Fibroblast of peridontal ligament (primary cell): ENCODE measurements around the gene SLC39A1.

Experiments used
- DNase-seq: peaks from one replicate; pipeline ENCODE4 v3.0.0-alpha.2; 2010; ENCODE audit errors: extremely low read depth

Gene SLC39A1

GRCh38 chr1:153953859-153954365, 9.4 kb downstream of the SLC39A1 start:
- no peak for DNase-seq

GRCh38 chr1:153951801-153952200, 11.5 kb downstream of the SLC39A1 start:
- DNase-seq: no peak

GRCh38 chr1:153951183-153951582, 12.2 kb downstream of the SLC39A1 start:
- no peak for DNase-seq

- peak; percentile 62 for DNase-seq
These were observed 16.6 kb downstream of the SLC39A1 start, which contains the start of gene DENND4B for GRCh38 chr1:153946622-153947241. Gene DENND4B, minus strand, starts transcription at chr1:153946718. Its CDS starts 2,344 bp downstream, at chr1:153944374.

- peak; percentile 72 for DNase-seq
These were observed 17.3 kb downstream of the SLC39A1 start for GRCh38 chr1:153945795-153946621.

- peak; percentile 47 for DNase-seq
These were observed 18.1 kb downstream of the SLC39A1 start for GRCh38 chr1:153945131-153945794.

- DNase-seq: no peak
These were observed 18.6 kb downstream of the SLC39A1 start for GRCh38 chr1:153944827-153945117.

- DNase-seq: no peak
These were observed 19.1 kb downstream of the SLC39A1 start for GRCh38 chr1:153944005-153944826.

- no peak for DNase-seq
These were observed 20.4 kb downstream of the SLC39A1 start for GRCh38 chr1:153942766-153943549.

- no peak for DNase-seq
These were observed 21.3 kb downstream of the SLC39A1 start for GRCh38 chr1:153941826-153942725.

GRCh38 chr1:153940756-153941155, 22.6 kb downstream of the SLC39A1 start:
- no peak for DNase-seq

GRCh38 chr1:153939476-153939875, 23.9 kb downstream of the SLC39A1 start:
- no peak for DNase-seq

GRCh38 chr1:153938996-153939395, 24.3 kb downstream of the SLC39A1 start:
- no peak for DNase-seq

- no peak for DNase-seq
These were observed 26.0 kb downstream of the SLC39A1 start for GRCh38 chr1:153937331-153937730.

GRCh38 chr1:153936011-153936802, 27.1 kb downstream of the SLC39A1 start:
- no peak for DNase-seq

- DNase-seq: no peak
These were observed 28.6 kb downstream of the SLC39A1 start for GRCh38 chr1:153934746-153935145.

GRCh38 chr1:153933955-153934354, 29.4 kb downstream of the SLC39A1 start:
- DNase-seq: no peak

- no peak for DNase-seq
These were observed 29.9 kb downstream of the SLC39A1 start for GRCh38 chr1:153933430-153933829.
